ENCODE measurements around the gene SLC13A5.
"Not testable (repeated sequence)": the region's sequence is repeated elsewhere in the genome, so short reads cannot be mapped to it uniquely, and the experiment has no call there.

The SLC13A5 gene

DNA sequence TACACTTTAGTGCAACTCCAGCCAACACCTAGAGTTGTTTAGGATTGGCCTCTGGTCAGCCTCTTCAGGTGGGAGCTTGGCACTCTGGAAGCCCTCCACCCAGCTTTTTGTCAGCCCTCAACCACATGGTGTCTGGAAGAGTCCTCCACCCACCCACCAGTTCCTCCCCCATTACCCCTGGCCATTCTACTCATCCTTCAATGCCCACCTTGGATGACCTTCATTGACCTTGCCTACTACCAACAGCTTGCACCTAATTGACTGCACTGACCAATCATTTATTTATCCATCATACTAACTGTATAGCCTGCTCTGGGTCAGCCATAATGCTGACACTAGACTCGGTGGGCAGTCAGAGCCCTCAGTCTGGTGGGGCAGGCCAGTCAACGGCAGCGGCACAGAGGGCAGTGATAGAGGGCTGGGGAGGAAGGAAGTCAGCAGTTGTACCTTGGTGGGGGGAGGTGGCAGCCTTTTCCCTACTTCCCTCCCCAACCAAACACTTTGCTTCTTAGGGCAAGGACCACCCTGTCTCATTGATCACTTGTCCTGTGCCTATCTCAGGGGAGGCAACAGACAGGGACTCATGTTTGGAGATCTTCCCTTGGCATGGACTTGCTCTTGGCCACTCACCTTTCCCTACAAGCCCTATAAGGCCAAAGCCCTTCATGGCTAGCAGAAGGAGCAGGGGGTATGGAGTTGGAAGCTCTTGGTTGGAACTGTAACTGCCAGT lies 29.3 kb downstream of the SLC13A5 start:
- DNase-seq (ENCODE audit: low read depth): no peak

DNA sequence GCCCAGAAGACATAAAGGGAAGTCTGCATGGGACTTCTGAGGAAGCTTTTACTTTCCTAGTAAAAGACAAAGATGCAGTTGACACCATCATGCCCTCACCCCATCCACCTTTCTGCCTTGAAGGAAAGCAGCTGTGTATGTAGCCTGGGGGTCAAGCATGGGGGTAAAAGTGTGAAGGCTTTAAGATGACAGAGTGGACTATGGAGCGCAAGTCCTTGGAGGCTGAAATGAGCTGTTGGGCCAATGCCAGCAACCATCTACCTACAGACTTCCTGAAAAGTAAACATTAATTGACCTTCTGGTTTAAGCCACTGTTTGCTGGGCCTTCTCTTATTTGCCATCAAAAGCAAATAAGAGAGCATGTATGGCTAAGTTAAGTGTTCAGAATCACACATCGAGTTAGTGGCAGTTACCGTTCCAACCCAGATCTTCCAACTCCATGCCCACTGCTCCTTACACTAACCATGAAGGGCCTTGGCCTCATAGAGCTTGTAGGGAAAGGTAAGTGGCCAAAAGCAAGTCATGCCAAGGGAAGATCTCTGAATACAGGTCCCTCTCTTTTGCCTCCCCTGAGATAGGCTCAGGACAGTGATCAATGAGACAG lies 30.0 kb downstream of the SLC13A5 start:
- DNase-seq (ENCODE audit: low read depth): no peak

DNA sequence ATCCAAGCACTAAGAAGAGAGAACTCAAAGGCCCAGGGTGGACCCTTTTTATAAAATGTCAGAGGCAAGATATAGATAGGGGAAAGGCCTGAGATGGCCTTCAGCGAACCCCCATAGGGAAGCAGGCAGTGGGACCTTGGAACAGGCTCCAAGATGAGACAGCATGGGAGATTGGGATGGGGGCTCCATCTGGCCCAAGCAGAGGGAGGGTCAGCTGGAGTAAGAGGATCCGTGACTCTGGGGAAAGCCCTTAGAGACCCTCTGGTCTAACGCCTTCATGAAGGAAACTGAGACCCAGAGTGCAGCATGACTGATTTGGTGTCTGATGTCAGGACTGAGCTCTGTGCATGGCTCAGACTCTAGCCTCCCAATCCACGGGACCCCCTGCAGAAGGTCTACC lies 30.8 kb downstream of the SLC13A5 start:
- no peak for DNase-seq (ENCODE audit: low read depth)

DNA sequence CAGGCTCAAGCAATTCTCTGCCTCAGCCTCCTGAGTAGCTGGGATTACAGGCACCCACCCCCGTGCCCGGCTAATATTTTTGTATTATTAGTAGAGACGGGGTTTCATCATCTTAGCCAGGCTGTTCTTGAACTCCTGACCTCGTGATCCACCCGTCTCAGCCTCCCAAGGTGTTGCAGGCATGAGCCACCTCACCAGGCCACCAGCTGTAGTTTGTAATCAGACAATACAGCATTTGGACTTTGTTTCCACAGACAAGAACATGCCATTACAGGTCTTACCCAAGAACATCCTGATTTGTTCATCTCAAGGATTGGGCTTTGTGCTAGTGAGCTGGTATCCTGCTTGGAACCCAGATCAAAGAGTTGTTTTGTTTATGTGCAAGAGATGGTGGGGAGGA lies 31.5 kb downstream of the SLC13A5 start:
- no peak for DNase-seq (ENCODE audit: low read depth)

DNA sequence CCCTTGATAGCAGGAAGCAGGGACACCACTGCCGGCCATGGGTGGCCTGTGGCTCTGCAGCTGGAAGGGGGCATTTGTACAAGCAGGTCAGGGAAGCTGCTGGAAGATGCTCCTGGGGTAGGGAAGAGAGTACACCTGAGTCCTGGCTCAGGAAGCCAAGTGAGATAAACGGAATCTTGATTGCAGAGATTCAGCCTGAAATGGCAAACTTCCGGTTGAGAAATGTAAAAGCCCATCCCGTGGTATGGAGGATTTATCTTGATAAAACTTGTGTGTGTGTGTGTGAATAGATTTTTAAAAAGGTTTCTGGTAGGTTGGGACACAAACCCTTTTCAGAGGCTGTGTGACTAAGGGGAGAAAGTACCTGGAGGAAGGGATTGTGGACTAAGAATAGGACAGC lies 32.0 kb downstream of the SLC13A5 start:
- DNase-seq (ENCODE audit: low read depth): no peak

DNA sequence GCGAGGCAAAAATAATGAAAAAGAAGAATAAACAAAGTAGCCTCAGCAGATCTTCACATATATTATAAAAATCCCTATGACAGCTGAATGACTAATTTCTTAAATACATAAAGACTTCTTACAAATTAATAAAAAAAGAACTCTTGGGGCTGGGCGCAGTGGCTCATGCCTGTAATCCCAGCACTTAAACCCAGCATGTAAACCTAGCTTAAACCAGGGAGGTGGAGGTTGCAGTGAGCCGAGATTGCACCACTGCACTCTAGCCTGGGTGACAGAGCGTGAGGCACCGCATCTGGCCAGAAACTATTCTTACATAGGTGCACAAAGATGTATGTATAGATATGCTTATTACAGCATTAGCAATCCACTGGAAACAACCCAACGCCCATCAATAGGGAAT lies 33.9 kb downstream of the SLC13A5 start:
- DNase-seq (ENCODE audit: low read depth): no peak

DNA sequence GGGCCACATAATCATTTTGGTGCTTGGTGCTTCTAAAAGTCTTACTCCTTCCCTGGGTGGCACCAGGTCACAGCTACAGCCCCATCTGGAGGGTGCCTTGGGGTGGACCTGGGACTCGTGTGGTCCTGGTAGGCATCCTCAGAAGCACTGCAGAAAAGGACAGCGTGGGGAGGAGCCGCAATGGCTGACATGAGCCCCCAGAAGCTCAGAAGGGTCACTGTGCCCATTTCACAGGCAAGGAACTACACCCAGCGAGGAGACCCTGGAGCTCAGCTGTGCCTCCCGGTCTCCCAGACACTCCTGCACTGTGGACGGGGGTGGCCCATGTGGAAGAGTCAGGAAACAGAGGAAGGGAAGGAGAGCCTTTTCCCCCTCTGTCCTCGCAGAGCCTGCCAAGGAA lies 35.2 kb downstream of the SLC13A5 start:
- DNase-seq (ENCODE audit: low read depth): no peak

DNA sequence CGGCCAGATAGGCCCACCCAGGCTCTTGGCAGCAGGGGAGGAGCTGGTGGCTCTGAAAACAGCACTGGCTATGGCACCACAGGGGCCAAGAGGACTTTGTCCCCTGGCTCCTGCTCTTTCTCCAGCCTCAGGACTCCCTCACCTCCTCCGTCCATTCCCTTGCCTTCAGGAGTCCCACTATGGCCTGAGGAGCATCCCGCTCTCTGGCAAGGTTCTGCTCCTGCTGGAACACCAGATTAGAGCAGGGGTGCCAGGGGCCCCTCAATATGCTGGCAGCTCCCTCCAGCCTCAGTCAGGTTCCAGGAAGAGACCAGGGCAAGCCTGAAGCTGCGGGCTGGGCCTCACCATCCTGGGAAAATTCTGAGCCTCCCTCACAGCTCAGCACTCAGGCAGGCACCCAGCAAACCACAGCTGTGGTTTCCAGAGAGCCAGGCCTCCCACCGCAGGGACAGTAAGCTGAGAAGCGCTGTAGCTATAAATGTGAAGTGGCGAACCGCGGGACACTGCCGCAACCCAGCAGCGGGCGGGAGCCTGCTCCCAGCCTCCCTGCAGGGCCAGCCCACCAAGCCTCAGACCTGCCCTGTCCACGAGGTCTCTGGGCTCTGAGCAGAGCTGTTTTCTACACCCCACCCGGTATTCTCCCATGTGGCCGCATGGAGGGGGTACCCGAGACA lies 35.9 kb downstream of the SLC13A5 start:
- DNase-seq (ENCODE audit: low read depth): no peak

DNA sequence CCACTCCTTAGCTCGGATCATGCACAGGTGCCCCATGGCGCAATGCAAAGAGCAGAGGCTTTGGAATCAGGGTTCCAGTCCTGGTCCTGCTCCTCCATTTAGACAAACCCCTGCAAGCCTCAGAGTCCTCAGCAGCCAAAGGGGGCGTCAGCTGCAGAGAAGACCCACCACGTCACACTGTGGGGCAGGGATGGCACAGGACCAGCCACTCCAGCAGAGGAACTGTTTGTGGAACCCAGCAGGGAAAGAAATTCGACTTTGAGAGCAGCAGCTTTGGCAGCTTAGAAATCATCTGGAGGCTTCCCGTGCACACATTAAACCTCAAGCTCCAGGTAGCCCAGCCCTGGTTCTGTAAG lies 36.4 kb downstream of the SLC13A5 start:
- DNase-seq (ENCODE audit: low read depth): no peak

DNA sequence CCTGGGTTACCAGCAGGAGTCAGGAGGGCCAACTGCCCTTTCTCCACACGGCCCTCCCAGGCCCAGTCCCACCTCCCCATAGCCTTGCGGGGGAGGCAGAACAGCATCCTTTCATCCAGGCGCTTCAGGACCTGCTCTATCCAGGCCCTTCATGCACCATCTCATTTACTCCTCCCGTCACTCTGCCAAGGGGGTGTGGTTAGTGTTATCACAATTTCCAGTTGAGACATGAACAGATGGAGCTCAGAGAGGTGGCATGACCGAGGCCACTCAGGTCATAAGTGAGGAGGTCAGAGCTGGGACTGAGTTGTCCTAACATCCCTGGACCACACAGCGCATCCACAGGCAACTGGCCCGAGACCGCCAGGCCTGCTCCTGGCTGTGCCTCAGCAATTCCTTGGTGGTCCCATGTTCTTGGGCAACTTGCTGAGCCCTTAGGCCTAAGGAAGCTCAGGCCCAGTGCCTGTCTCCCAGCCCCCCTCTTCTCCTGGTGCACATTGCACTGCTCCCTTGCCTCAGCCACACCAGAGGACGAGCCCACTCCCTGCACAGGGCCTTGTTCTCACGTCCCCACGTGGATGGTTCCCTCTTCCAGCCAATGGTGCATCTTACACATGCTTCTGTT lies 37.9 kb downstream of the SLC13A5 start:
- DNase-seq (ENCODE audit: low read depth): no peak

DNA sequence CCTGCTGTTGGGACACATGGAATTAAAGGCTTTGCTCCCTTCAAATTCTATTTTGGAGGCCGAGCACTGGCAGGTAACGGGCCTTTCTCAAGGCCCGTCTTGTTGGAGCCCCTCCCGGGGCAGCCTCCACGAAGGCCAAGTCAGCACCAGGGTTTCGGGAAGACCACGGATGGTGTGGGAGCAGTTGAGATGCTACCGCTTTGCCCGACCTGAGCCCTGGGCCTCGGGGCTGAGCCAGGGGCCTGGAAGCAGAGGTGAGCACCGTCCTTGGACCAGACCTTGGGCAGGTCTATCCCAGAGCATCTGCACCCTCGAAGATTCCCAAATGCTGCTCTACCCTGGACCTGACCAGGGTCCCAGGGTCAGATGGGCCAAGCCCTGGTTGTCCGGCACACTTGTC lies 38.6 kb downstream of the SLC13A5 start:
- DNase-seq (ENCODE audit: low read depth): no peak

DNA sequence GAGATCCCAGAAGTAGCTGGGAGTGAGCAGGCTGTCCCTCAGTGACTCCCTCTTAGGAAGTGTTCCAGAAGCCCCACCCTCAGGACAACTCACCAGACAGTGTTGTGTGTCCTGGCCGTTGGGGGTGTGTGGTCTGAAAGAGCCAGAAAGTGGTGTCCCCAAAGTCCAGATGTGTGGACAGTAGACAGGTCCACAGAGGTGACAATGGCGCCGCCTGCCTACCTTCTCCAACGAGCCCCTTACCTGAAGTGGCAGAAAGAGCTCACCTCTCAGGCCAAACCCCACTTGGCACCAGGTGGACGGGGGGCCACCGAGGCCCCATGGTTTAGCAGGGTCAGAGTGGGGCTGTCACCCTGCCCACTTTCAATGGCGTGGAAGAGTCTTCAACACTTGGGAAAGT lies 41.7 kb downstream of the SLC13A5 start:
- DNase-seq (ENCODE audit: low read depth): no peak

DNA sequence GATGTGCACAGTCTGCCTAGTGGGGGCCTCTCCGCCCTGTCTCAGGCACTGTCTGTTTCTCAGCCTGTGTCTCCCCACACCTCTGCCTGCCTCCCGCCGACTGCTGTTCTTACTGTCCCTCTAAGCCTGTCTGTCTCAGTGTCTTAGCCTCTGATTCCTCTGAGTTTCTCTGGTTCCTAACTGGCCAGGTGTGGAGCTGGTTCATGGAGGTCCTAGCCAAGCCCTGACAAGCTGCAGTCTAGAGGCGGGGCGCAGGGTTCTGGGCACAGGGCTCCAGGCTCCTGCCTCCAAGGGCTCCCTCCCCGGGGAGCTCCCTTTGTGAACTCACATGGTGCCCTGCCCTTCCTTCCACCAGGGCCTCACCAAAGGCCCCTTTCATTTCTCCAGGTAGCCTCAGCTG lies 42.2 kb downstream of the SLC13A5 start:
- DNase-seq (ENCODE audit: low read depth): no peak

DNA sequence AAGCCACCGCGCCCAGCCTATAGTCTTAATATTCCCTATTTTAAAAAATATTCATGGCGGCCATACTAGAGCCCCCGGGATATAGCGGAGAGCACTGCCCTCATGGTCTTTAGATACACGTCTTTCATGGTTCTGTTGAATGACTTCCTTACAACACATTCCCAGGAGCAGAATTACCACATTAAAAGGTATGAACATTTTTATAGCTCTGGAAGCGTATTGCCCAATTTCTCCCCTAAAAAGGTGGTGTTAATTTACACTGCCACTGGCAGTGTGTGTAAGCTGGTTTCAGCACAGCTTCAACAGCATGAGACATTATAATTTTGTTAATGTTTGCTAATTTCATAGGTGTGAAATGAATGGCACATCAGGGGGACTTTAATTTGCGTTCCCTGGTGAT lies 42.6 kb downstream of the SLC13A5 start:
- no peak for DNase-seq (ENCODE audit: low read depth)

DNA sequence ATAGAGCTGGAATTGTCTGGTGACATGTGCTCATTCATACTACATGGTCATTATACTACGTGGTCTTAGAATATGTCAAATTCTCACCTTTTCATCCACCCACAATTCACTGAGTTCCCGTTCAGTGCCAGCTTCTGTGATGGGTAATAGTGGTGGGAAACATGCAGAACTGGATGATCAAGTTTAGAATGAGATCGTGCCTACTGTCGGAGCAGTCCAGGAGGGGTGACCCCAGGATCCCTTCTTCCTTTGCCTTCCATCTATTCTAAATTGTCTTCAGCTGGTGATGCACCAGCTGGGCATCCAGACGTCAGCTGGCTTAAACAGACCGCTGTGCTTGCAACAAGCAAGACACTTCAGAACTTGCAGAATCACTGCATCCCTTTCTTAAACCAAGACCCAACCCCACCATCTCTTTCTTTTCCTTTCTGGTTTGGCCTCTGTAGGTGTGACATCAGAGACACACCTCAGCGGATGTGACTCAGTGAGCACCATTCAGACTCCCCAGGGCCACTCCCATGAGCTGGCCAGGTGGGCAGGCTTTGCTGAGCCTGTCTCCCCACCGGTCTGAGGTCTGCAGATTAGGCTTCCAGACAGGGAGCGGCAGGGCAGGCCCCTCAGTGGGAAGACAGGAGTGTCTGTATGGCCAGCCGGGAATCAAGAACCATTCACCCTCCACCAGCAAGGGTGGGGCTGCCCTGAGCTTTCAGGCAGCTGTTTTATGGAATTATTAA lies 43.5 kb downstream of the SLC13A5 start:
- DNase-seq (ENCODE audit: low read depth): no peak

DNA sequence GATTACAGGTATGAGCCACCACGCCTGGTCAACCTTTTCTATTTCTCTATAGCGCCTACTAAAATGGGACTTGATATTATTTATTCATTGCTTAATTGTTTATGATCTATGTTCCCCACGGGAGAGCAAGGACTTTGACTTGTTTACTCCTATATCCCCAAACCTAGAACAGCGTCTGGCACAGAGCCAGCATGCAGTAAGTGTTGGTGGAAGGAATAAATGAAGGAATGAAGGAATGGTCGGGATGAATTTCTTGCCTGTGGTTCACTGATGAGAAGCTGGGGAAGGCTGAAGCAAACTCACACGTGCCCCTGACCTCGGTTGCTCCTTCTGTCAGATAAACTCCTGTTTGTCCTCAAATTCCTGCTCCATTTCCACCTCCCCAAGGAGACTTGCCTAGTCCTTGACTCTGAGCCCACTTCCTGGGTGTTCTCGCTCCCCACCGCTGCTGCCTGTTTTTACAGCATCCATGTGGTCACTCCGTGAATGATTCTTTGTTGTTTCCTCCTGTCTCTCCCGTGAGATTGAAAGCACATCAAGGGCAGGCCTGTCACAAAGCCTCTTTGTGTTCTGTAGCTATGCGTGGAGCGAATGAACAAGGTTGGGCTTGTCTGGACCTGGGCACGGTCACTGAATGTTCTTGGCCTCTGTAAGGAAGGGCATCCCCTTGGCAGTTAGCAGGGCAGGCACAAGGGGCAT lies 44.3 kb downstream of the SLC13A5 start:
- DNase-seq (ENCODE audit: low read depth): no peak

DNA sequence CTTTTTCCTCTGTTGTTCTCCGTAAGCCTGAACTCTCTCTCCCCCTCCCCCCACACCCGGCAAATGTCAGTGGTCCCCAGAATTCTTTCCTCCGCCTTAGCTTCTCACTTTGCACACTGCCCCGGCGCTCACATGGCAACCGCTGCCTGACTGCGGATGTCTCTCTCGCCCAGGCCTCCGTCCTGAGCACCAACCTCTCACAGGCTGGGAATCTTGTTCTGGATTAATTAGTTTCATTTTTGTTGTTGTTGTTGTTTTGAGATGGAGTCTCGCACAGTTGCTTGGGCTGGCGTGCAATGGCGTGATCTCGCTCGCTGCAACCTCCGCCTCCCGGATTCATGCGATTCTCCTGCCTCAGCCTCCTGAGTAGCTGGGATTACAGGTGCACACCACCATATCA lies 45.0 kb downstream of the SLC13A5 start:
- no peak for DNase-seq (ENCODE audit: low read depth)

DNA sequence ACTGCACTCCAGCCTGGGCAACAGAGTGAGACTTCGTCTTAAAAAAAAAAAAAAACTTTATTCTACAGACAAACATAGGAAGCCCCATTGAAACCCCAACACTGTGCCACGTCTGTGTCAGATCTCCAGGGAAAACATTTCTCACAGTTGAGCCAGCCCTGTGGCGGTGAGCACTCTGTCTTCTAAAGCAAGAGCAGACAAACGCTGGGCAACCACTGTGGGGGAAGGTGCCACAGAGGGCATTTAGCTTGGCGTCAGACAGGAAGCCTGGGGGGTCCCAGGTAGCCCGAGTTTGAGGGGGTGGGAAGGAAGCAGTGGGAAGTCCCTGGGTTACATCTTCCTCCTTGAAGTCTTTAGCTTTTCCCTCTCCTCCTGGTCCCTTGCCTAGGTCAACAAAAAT lies 45.7 kb downstream of the SLC13A5 start:
- no peak for DNase-seq (ENCODE audit: low read depth)

DNA sequence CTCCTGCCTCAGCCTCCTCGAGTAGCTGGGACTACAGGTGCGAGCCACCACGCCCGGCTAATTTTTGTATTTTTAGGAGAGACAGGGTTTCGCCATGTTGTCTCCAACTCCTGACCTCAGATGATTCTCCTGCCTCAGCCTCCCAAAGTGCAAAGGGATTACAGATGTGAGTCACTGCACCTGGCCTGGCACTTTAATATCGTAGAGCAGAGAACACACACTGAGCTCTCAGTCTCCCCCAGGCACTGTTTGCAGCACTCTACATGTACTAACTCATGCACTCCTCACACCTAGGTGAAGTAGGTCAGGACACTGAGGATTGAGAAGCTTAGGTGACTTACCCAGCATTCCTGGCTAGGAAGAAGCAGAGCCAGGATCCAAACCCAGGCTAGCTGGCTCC lies 46.6 kb downstream of the SLC13A5 start:
- DNase-seq (ENCODE audit: low read depth): no peak

DNA sequence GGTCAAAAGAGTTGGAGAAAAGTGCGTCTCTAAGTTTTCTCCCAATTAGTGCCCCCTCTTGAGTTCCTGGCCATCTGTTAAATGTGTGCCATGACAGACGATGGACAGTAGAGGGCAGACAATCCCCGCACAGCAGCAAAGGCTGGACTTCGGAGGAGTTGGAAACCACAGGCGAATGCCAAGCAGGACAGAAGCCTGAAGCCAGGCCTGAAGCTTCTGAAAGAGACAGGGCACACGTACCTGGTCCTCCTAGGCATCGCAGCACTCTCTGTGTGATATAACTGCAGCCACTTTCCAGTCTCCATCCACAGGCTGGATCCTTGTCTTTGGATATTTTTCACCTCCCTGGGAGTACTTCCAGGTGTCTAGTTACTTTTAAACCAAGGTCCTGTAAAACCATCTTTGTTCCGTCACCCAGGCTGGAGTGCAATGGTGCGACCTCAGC lies 47.1 kb downstream of the SLC13A5 start:
- DNase-seq (ENCODE audit: low read depth): peak; percentile 76

DNA sequence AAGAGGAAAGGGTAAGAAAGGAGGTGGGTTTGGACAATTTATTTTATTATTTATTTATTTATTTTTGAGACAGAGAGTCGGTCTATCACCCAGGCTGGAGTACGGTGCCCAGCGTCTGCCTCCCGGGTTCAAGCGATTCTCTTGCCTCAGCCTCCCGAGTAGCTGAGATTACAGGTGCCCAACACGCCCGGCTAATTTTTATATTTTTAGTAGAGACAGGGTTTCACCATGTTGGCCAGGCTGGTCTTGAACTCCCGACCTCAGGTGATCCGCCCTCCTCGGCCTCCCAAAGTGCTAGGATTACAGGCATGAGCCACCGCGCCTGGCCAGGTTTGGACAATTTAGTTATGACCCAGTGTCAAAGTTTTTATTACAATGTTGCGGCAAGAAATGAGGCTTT lies 50.0 kb downstream of the SLC13A5 start:
- not testable (repeated sequence) for DNase-seq (ENCODE audit: low read depth)

DNA sequence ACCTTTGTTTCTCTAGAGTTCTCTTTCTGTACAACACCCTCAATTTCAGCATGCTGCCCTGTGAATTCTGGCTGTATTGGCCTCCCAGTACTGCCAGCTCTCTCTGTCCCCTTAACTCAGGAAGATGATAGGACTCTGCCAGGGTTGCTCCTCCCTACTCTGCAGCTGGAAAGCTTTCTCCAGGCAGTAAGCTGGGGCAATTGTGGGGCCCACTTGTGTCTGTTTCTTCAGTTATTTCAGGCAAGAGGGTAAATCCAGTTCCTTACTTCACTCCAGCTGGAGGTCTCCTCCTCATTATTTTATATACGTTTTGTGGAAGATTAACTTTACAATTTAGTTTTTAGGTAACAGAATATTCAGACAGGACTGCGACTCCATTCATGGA lies 51.7 kb downstream of the SLC13A5 start:
- DNase-seq (ENCODE audit: low read depth): no peak
